Endothelial cell of umbilical vein (primary cell): ENCODE data around the gene NKX1-1.

Source experiments
- CTCF ChIP-seq, 2 donors: IDR thresholded peaks; 1 replicate in 1 of 2; 2 replicates in 1 of 2; pipeline ENCODE4 v1.5.1; 2011; ENCODE audit warnings: low read length in 2 of 2, mild to moderate bottlenecking in 2 of 2, moderate library complexity in 2 of 2, control low read depth in 1 of 2, inconsistent platforms in 1 of 2, low read depth in 1 of 2; ENCODE audit not compliant: insufficient read depth in 1 of 2; ENCODE audit errors: extremely low read depth in 1 of 2
- EZH2 ChIP-seq: IDR thresholded peaks from 2 replicates; pipeline ENCODE4 v1.6.1; 2012; ENCODE audit warnings: borderline replicate concordance, low read depth, mild to moderate bottlenecking, moderate library complexity, low read length, inconsistent platforms; ENCODE audit not compliant: severe bottlenecking
- POLR2AphosphoS5 ChIP-seq: IDR thresholded peaks from 2 replicates; pipeline ENCODE4 v1.6.1; 2012; ENCODE audit warnings: low read depth, mild to moderate bottlenecking, control low read depth, low read length, moderate library complexity; ENCODE audit not compliant: insufficient read depth

- TF ChIP-seq POLR2AphosphoS5 (no peak), EZH2 (no peak), CTCF (IDR thresholded peaks at IDR 0.05; ENCODE audit: extremely low read depth in 1 of 2, insufficient read depth in 1 of 2, low read depth in 1 of 2, low read length in 2 of 2) (no peak)
Observed at GRCh38 chr4:1378559-1379231, 27.5 kb downstream of the NKX1-1 start.
